Measurements from ENCODE around the gene VRK3. TPM values are rescaled to one million over a fixed set of nuclear protein-coding genes. Genes with fewer than 3 reads are reported as not detected.

VRK3 gene
- total and polyA plus RNA-seq, 2 donors (not counting 3 experiments of a cell fraction or from before 2014, with no cell fraction given): 20.4 to 36.0 TPM

DNA sequence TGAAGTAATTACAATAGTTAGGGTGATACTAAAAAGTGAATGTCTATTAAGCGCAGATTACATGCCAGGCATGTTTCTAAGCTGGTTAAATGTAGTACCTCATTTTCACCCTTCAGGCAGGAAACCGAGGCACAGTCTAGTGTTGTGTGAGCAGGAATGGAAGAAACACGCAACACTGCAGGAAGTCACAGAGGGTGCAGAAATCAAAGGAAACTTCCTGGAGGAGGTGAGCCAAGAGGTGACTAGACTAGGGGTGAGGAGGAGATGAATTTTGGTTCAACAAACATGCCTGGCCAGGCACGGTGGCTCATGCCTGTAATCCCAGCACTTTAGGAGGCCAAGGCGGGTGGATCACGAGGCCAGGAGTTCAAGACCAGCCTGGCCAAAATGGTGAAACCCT is 42.4 kb upstream of the VRK3 start:
- no peaks in the 10 kb centered on the region for H4K20me1 ChIP-seq (replicated peaks; ENCODE audit: control insufficient read depth, extremely low read depth, insufficient read depth, low read length)
- TF ChIP-seq EZH2 (IDR thresholded peaks at IDR 0.05; ENCODE audit: borderline replicate concordance, low read depth, low read length, severe bottlenecking): no peak
- no peaks in the 10 kb centered on the region for H3K27me3 ChIP-seq (ENCODE audit: control insufficient read depth in 2 of 2, insufficient read depth in 2 of 2, low read length in 2 of 2)
- no TSS peak for BruUV-seq (replicated peaks)
- intact Hi-C loops (cut with micrococcal nuclease) (no loop called here), dilution Hi-C loops (cut with MboI; ENCODE audit: extremely low pct_ligation_motif_present, low sequenced_read_pairs) (no loop called here)
- no peaks in the 10 kb centered on the region for H3K9me3 ChIP-seq (replicated peaks; ENCODE audit: control insufficient read depth, insufficient read depth, low read length)
- H3K79me2 ChIP-seq (ENCODE audit: control insufficient read depth, insufficient read depth, low read length): no peaks in the 10 kb centered on the region
- no peaks in the 10 kb centered on the region for H3K9me1 ChIP-seq (replicated peaks; ENCODE audit: control insufficient read depth, extremely low read depth, insufficient read depth, low read length)
- ChIA-PET CTCF (no interaction called here), POLR2A (no interaction called here)
- H3K4me3 ChIP-seq (replicated peaks in 1 of 3; ENCODE audit: insufficient read depth in 1 of 3, low read depth in 1 of 3, low read length in 3 of 3): no peak overlapping the region
- H3K27ac ChIP-seq (ENCODE audit: insufficient read depth, low read depth, low read length): no peak overlapping the region
- no peak overlapping the region for H3K9ac ChIP-seq (replicated peaks; ENCODE audit: extremely low read depth, insufficient read depth, low read length)
- H3K4me1 ChIP-seq (ENCODE audit: control insufficient read depth, extremely low read depth, insufficient read depth, low read length): no peaks in the 10 kb centered on the region
- no peak overlapping the region for H3K4me2 ChIP-seq (ENCODE audit: insufficient read depth, low read length)
- FAIRE-seq: no peak
- no peaks in the 10 kb centered on the region for H3K36me3 ChIP-seq (ENCODE audit: control insufficient read depth in 2 of 2, extremely low read depth in 1 of 2, insufficient read depth in 2 of 2, low read length in 2 of 2)
- no peak for DNase-seq (ENCODE audit: low read depth, low spot score)
- no peak overlapping the region for H2AFZ ChIP-seq (ENCODE audit: low read depth, low read length)

GRCh38 chr19:50065938-50066337 is 40.8 kb upstream of the VRK3 start:
- TF ChIP-seq EZH2 (IDR thresholded peaks at IDR 0.05; ENCODE audit: borderline replicate concordance, low read depth, low read length, severe bottlenecking) (no peak), MAX (IDR thresholded peaks at IDR 0.05; ENCODE audit: insufficient read depth, insufficient read length) (no peak), JUN (IDR thresholded peaks at IDR 0.05; ENCODE audit: borderline replicate concordance, insufficient read depth, insufficient read length, low read depth) (no peak), GATA2 (IDR thresholded peaks at IDR 0.05; ENCODE audit: insufficient read depth, insufficient read length, low read depth, low read length) (no peak), POLR2AphosphoS5 (IDR thresholded peaks at IDR 0.05; ENCODE audit: insufficient read depth, low read depth, low read length) (no peak)
- dilution Hi-C loops (cut with MboI; ENCODE audit: extremely low pct_ligation_motif_present, low sequenced_read_pairs) (no loop called here), intact Hi-C loops (cut with micrococcal nuclease) (no loop called here)
- Histone ChIP-seq H3K27ac (ENCODE audit: insufficient read depth, low read depth, low read length) (no peak overlapping the region), H3K36me3 (ENCODE audit: control insufficient read depth in 2 of 2, extremely low read depth in 1 of 2, insufficient read depth in 2 of 2, low read length in 2 of 2) (no peaks in the 10 kb centered on the region), H3K9me1 (replicated peaks; ENCODE audit: control insufficient read depth, extremely low read depth, insufficient read depth, low read length) (no peaks in the 10 kb centered on the region), H3K79me2 (ENCODE audit: control insufficient read depth, insufficient read depth, low read length) (no peaks in the 10 kb centered on the region), H3K9me3 (replicated peaks; ENCODE audit: control insufficient read depth, insufficient read depth, low read length) (no peaks in the 10 kb centered on the region), H3K27me3 (ENCODE audit: control insufficient read depth in 2 of 2, insufficient read depth in 2 of 2, low read length in 2 of 2) (no peaks in the 10 kb centered on the region), H4K20me1 (replicated peaks; ENCODE audit: control insufficient read depth, extremely low read depth, insufficient read depth, low read length) (no peaks in the 10 kb centered on the region), H3K9ac (replicated peaks; ENCODE audit: extremely low read depth, insufficient read depth, low read length) (no peak overlapping the region), H3K4me3 (replicated peaks in 1 of 3; ENCODE audit: insufficient read depth in 1 of 3, low read depth in 1 of 3, low read length in 3 of 3) (no peak overlapping the region), H2AFZ (ENCODE audit: low read depth, low read length) (no peak overlapping the region), H3K4me1 (ENCODE audit: control insufficient read depth, extremely low read depth, insufficient read depth, low read length) (no peaks in the 10 kb centered on the region), H3K4me2 (ENCODE audit: insufficient read depth, low read length) (no peak overlapping the region)
- BruUV-seq (replicated peaks): no TSS peak
- FAIRE-seq: no peak
- POLR2A ChIA-PET: no interaction called here
- no peak for DNase-seq (ENCODE audit: low read depth, low spot score)
- CTCF ChIA-PET: no interaction called here

Data from endothelial cell of umbilical vein (primary cell).